Suprapubic skin (tissue), 4 donors: ENCODE data around the gene EIF4A2. TPM values are rescaled to one million over a fixed set of nuclear protein-coding genes. Genes with fewer than 3 reads are reported as not detected.

ENCODE experiments used
- DNase-seq, 2 donors: peaks; one replicate each; pipeline ENCODE4 v3.0.0-alpha.2; 2019; ENCODE audit warnings: low spot score in 2 of 2
- H3K27ac ChIP-seq: fragments of 200-600 bp; sonication (generic); one replicate; pipeline ENCODE4 v1.5.1; 2019
- H3K27me3 ChIP-seq: fragments of 200-600 bp; sonication (generic); one replicate; pipeline ENCODE4 v1.5.1; 2019
- H3K36me3 ChIP-seq: fragments of 200-600 bp; sonication (generic); one replicate; pipeline ENCODE4 v1.5.1; 2019
- H3K4me1 ChIP-seq: fragments of 200-600 bp; sonication (generic); one replicate; pipeline ENCODE4 v1.5.1; 2019
- H3K4me3 ChIP-seq: fragments of 200-600 bp; sonication (generic); one replicate; pipeline ENCODE4 v1.5.1; 2019; ENCODE audit warnings: mild to moderate bottlenecking
- H3K9me3 ChIP-seq: fragments of 200-600 bp; sonication (generic); one replicate; pipeline ENCODE4 v1.5.1; 2019
- EP300 ChIP-seq: sonication (generic); formaldehyde crosslinking; IDR thresholded peaks from one replicate; pipeline ENCODE4 v1.6.1; 2017; ENCODE audit warnings: antibody characterized with exemption
- POLR2A ChIP-seq, 2 donors: fragments of 450-650 bp; IDR thresholded peaks; one replicate each; pipeline ENCODE4 v1.6.1; 2017; ENCODE audit warnings: antibody characterized with exemption in 2 of 2, mild to moderate bottlenecking in 2 of 2, moderate library complexity in 2 of 2
- POLR2AphosphoS5 ChIP-seq, 3 donors: sonication (generic); formaldehyde crosslinking; IDR thresholded peaks; one replicate each; pipeline ENCODE4 v1.6.1; 2017; ENCODE audit warnings: antibody characterized with exemption in 3 of 3
- WGBS: methylation state at CpG from one replicate; pipeline ENCODE4 v1.1.5; 2018; 5-methylcytosine and 5-hydroxymethylcytosine counted together
- total RNA-seq, 4 donors: library from RNA; depleted of rRNA; stranded (reverse); fragments of >200 nt; gene quantifications; one replicate each; pipeline ENCODE4 v1.1.0, GENCODE V29; 2016
- TF ChIP-seq, protein P1 (sequence below), 2 donors: fragments of 200-600 bp in 1 of 2; fragments of 450-650 bp in 1 of 2; sonication (generic) in 1 of 2; IDR thresholded peaks; one replicate each; pipeline ENCODE4 v1.5.1; 2016 to 2019; ENCODE audit warnings: antibody characterized with exemption in 2 of 2, mild to moderate bottlenecking in 1 of 2, moderate library complexity in 1 of 2

The EIF4A2 gene
- total RNA-seq, 4 donors from 2014 or later = 209 to 410 (median 291) TPM

DNA sequence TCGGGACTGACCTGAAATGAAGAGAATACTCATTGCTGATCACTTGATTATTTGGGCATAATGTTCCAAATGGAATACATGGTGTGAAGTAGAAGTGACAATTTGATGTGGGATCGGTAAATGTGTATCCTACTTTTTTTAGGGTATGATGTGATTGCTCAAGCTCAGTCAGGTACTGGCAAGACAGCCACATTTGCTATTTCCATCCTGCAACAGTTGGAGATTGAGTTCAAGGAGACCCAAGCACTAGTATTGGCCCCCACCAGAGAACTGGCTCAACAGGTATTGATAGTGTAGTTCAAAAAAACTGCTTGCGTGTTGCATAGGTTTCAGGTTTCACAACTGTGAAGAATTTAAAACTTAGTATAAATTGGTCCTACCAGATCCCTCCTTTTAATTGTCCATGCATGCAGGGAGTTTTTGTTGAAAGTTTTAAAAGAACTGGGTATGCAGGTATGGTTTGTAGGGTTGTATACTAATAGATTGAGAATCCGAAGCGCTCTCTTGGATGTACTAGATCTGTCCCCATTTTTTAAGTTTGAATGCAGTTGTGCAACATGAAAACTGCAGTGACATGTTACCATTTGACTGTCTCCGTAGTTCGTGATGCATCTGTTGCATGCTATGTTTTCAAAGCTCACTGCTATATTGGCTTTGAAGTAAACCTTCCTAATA is 1.6 kb downstream of the EIF4A2 start:
- Histone ChIP-seq H3K36me3 (peaks cover 52% of the 10 kb centered on the region), H3K27me3 (no peaks in the 10 kb centered on the region), H3K4me3 (peak overlapping the region; percentile 74), H3K9me3 (no peaks in the 10 kb centered on the region), H3K4me1 (peaks cover 48% of the 10 kb centered on the region), H3K27ac (no peak overlapping the region)
- TF ChIP-seq POLR2A (IDR thresholded peaks at IDR 0.05) = no peak
- no peak for TF ChIP-seq POLR2AphosphoS5 (IDR thresholded peaks at IDR 0.05)
- TF ChIP-seq, protein P1, sequence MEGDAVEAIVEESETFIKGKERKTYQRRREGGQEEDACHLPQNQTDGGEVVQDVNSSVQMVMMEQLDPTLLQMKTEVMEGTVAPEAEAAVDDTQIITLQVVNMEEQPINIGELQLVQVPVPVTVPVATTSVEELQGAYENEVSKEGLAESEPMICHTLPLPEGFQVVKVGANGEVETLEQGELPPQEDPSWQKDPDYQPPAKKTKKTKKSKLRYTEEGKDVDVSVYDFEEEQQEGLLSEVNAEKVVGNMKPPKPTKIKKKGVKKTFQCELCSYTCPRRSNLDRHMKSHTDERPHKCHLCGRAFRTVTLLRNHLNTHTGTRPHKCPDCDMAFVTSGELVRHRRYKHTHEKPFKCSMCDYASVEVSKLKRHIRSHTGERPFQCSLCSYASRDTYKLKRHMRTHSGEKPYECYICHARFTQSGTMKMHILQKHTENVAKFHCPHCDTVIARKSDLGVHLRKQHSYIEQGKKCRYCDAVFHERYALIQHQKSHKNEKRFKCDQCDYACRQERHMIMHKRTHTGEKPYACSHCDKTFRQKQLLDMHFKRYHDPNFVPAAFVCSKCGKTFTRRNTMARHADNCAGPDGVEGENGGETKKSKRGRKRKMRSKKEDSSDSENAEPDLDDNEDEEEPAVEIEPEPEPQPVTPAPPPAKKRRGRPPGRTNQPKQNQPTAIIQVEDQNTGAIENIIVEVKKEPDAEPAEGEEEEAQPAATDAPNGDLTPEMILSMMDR (IDR thresholded peaks at IDR 0.05) = no peak
- no peak for TF ChIP-seq EP300
- no peak for DNase-seq
- WGBS = 14% methylated on average over 7 of the region's 7 CpGs

DNA sequence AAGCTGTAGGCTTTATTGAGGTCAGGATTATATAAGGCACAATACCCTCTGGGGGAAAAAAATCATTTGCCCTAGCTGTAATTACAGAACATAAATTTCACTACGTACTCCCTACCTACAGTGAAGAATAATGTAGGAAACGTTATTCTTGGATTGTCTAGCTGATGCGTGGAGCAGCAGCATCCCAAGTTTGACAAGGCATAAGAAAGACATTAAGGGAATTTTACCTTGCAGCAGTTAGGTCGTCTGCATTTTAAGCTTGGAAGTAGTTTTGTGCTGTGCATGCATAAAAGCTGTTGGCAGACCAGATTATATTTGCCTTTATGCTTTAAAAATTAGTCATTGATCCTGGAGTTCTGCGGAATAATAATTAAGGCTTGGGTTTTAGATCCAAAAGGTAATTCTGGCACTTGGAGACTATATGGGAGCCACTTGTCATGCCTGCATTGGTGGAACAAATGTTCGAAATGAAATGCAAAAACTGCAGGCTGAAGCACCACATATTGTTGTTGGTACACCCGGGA is 2.2 kb downstream of the EIF4A2 start:
- 18% methylated on average over 7 of the region's 7 CpGs for WGBS
- H3K27ac ChIP-seq = no peak overlapping the region
- peaks cover 58% of the 10 kb centered on the region for H3K36me3 ChIP-seq
- DNase-seq = no peak
- H3K9me3 ChIP-seq = no peaks in the 10 kb centered on the region
- TF ChIP-seq, protein P1 (IDR thresholded peaks at IDR 0.05) = no peak
- no peak for TF ChIP-seq POLR2A (IDR thresholded peaks at IDR 0.05)
- no peak for TF ChIP-seq POLR2AphosphoS5 (IDR thresholded peaks at IDR 0.05)
- no peak for TF ChIP-seq EP300
- H3K27me3 ChIP-seq = no peaks in the 10 kb centered on the region
- H3K4me3 ChIP-seq = peak overlapping the region; percentile 74
- H3K4me1 ChIP-seq = peaks cover 48% of the 10 kb centered on the region

DNA sequence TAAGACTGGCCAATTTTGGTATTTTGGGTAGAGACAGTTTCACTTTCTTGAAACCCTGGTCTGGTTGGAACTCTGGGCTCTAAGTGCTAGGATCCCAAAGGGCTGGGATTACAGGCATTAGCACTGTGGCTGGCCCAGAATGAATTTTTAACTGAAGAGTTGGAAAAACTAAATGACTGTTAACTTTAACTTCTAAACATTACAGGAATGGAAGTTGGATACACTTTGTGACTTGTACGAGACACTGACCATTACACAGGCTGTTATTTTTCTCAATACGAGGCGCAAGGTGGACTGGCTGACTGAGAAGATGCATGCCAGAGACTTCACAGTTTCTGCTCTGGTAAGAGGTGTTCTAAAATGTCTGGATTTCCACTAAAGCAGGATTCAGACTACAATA is 3.5 kb downstream of the EIF4A2 start:
- no peak for DNase-seq
- TF ChIP-seq, protein P1 (IDR thresholded peaks at IDR 0.05) = no peak
- TF ChIP-seq EP300 = no peak
- TF ChIP-seq POLR2A (IDR thresholded peaks at IDR 0.05) = no peak
- no peak for TF ChIP-seq POLR2AphosphoS5 (IDR thresholded peaks at IDR 0.05)
- H3K4me1 ChIP-seq = peaks cover 48% of the 10 kb centered on the region
- no peaks in the 10 kb centered on the region for H3K9me3 ChIP-seq
- H3K27me3 ChIP-seq = no peaks in the 10 kb centered on the region
- no peak overlapping the region for H3K27ac ChIP-seq
- H3K36me3 ChIP-seq = peaks cover 68% of the 10 kb centered on the region
- H3K4me3 ChIP-seq = peak overlapping the region; percentile 74
- WGBS = 69% methylated on average over 3 of the region's 3 CpGs

DNA sequence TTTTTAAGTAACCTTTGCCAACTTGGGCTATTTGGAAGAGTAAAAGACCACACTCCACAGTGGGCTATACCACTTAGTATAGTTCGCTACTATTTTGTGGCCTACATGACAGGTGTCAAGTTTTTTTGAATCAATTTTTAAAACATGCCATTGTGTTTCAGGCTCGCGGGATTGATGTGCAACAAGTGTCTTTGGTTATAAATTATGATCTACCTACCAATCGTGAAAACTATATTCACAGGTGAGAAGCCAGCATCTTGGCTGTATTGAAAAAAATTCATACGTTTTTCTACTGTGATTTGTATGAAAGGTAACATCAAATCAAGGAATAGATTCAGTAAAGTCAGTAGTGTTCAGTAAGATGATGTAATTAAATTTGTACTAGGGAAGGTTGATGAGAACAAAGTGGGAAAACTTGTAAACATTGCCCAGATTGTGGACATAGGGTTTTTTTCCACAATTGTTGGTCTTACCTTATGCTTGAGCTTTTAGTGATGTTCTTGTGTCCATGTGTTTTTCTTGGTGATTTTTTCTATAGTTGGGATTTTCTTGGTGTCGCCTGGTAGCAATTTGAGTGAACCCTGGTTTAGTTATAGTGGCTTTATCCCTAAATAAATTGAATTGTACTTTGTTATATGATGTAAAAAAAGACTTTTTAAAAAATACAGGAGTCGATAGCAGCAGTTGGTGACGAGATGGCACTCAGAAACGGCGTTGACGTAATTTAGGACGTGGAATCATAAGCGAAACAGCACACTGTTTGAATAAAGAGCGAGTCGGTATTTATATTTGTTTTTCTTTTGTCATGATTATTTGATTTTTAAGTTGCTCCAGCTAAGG is 4.5 kb downstream of the EIF4A2 start:
- DNase-seq = no peak
- WGBS = 77% methylated on average over 15 of the region's 15 CpGs
- no peaks in the 10 kb centered on the region for H3K27me3 ChIP-seq
- peaks cover 76% of the 10 kb centered on the region for H3K36me3 ChIP-seq
- H3K27ac ChIP-seq = no peak overlapping the region
- peak overlapping the region; percentile 74 for H3K4me3 ChIP-seq
- H3K9me3 ChIP-seq = no peaks in the 10 kb centered on the region
- TF ChIP-seq, protein P1 (IDR thresholded peaks at IDR 0.05) = no peak
- TF ChIP-seq EP300 (no peak), POLR2AphosphoS5 (IDR thresholded peaks at IDR 0.05) (no peak), POLR2A (IDR thresholded peaks at IDR 0.05) (no peak)
- peaks cover 44% of the 10 kb centered on the region for H3K4me1 ChIP-seq
